Skin of body (tissue), 3 donors: Measurements from ENCODE around the gene GLYR1. TPM values are rescaled to one million over a fixed set of nuclear protein-coding genes. Genes with fewer than 3 reads are reported as not detected.

Source experiments
- DNase-seq: peaks from one replicate; lab custom pipeline; 2025; lab: John Stamatoyannopoulos, UW
- small RNA-seq: library from RNA; depleted of rRNA; stranded (forward); fragments of <200 nt; gene quantifications from one replicate; pipeline ENCODE3, GENCODE V24; 2014; ENCODE audit warnings: low replicate concordance
- total RNA-seq: library from RNA; depleted of rRNA; stranded (reverse); fragments of >200 nt; gene quantifications from one replicate; pipeline ENCODE4 v1.2.3, GENCODE V29; 2014

GLYR1 gene
- total RNA-seq, 1 donor from 2014 or later, result 35.1 TPM

DNA sequence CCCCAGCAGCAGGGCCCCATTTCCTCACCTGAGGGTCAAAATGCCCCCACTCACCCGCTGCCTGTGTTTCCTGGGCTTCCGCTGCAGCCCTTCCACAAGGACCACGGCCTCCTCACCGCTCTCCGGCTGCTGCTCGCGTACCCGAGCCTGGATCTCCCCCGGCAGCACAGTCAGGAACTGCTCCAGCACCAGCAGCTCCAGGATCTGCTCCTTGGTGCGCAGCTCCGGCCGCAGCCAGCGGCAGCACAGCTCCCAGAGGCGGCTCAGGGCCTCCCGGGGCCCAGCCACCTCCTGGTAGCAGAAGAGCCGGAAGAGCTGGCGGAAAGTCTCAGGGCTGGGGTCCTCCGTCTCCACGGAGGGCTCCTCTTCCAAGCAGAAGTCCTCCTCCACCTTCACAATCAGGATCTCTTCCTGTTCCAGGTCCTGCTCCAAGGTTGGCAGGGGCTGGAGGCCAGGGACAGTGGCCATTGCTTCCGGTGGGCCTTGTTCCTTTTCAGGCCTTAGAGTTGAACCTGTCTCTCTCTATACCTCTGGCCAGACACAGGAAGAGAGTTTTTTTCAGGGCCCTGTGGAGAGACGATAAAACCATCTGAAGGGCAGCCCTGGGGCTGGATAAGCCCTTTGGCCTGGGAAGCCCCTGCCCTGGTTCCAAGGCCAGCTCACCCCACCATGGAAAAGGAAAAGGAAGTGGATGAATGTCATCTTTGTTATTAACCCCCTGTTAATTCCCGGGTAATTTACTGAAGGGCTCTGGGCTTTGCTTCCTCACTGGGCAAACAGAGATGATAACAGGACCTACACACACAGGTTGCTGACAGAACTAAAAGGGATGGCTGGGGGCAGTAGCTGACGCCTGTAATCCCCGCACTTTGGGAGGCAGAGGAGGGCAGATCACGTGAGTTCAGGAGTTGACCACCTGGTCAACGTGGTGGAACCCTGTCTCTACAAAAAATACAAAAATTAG is 81.3 kb downstream of the GLYR1 start:
- DNase-seq, result no peak

DNA sequence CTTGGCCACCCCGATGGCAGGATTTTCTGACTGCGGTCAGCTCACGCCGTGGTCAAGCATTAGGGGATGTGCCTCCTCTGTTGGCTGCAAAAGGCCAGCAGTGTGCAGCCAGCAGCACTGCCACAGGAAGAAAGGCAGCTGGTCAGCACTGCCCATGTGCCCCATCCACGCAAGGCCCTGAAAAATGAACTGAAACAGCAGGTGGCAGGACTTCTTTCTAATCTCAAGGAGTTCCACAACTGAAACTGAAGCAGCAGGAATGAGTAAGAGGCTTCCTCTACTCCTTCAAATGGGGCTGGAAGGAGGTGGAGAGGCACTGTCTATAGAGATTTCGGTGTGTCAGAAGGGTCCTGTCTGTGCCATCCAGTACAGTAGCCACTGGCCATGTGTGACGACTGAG is 83.3 kb downstream of the GLYR1 start:
- no peak for DNase-seq

DNA sequence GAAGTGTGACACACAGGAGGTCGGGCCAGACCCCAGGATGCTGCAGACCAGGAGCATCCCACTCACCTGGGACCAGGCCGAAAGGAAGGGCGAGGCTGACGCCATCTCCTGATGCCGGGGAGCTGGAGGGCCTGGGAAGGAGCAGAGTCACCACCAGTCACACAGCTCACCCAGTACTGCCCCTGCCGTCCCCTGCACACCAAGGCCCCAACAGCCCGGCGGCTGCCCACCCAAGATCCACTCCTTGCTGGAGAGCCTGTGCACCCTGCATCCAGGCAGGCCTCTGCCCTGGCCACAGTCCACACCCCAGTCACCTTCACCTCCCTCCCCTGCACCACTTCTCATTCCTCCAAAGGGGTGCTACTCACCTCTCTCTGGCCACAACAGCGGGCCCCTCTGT is 84.9 kb downstream of the GLYR1 start:
- no peak for DNase-seq

DNA sequence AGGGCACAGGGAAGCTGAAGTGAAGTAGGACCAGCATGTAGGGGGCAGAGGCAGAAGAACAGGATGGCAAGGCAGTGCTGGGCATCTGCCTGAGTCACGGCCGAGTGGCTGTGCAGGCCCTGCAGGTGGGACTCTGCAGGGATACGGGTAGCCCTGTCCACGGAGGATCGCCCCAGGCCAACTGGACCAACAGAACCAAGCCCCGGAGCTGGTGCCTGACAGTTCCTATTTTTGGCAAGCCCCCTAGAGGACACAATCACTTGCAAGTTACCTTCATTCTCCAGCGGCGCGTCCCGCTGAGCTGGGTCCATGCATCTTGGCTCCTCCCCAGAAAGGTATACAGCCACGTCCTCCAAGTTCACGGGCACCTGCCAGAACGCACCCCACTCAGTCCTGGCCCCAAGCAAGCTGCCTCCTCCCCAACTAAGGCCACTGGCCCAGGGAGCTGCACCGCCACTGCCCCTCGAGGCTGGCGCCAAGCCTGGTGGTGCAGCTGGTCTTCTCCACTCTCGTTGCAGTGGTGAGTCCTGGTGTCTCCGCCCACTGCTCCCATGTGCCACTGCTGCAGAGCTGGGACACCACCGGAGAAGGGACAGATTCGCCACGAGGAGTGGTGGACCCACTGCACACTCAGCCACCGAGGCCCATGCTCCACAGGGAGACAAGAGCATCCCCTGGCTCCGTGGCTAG is 86.7 kb downstream of the GLYR1 start:
- no peak for DNase-seq

DNA sequence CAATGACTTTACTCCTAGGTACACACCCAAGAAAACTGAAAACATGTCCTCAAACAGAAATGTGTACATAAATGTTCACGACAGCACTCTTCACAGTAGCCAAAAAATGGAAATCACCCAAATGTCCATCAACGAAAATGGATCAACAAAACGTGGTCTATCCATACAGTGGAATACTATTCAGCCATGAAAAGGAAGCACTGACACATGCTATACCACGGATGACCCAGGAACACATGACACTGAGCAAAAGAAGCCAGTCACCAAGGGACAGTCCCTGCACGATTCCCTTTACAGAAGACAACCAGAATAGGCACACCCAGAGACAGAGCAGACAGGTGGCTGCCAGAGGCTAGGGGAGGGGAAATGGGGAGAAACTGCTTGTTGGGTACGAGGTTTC is 91.4 kb downstream of the GLYR1 start:
- DNase-seq, result no peak

DNA sequence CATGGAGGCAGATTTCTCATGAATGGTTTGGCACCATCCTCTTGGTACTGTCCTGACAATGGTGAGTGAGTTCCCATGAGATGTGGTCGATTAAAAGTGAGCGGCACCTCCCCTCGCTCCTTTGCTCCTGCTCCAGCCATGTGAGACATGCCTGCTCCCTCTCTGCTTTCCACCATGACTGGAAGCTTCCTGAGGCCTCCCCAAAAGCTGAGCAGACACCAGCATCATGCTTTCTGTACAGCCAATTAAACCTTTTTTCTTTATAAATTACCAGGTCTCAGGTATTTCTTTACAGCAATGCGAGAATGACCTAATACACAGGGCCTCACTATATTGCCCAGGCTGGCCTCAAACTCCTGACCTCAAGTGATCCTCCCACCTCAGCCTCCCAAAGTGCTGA is 92.2 kb downstream of the GLYR1 start:
- no peak for DNase-seq

DNA sequence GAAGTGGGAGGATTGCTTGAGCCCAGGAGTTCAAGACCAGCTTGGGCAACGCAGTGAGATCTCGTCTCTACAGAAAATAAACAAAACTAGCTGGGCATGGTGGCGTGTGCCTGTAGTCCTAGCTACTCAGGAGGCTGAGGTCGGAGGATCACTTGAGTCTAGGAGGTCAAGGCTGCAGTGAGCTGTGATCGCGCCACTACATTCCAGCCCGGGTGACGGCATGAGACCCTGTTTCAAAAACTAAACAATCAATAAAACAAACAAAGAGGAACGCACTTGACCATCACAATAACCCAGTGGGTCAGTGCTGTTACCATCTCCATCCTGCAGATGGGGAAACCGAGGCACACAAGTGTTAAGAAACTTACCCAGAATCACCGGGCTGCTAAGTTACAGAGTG is 93.9 kb downstream of the GLYR1 start:
- no peak for DNase-seq

Small RNA genes lying within 50 kb of the gene (small RNA-seq; reads per million reads assigned to genes)
- not detected for gene RF00017

Other genes starting within 250 kb of the GLYR1 start
- 4.7 TPM for gene UBALD1, start 232.4 kb downstream of the GLYR1 start, total RNA-seq
- 21.6 TPM for gene MGRN1, start 222.5 kb downstream of the GLYR1 start, total RNA-seq
- gene NUDT16L1, start 153.7 kb downstream of the GLYR1 start, total RNA-seq, result 19.9 TPM
- 16.9 TPM for gene ANKS3, start 113.0 kb downstream of the GLYR1 start, total RNA-seq
- 0.59 TPM for gene DNAAF8, start 112.8 kb downstream of the GLYR1 start, total RNA-seq
- gene ZNF500, start 80.1 kb downstream of the GLYR1 start, total RNA-seq, result 5.5 TPM
- not detected for gene SEPTIN12, start 58.9 kb downstream of the GLYR1 start, total RNA-seq
- 1.3 TPM for gene SMIM22, start 51.9 kb downstream of the GLYR1 start, total RNA-seq
- 5.3 TPM for gene ROGDI, start 44.7 kb downstream of the GLYR1 start, total RNA-seq
- 23.5 TPM for gene UBN1, start 193 bp upstream of the GLYR1 start, total RNA-seq
- 69.8 TPM for gene PPL, start 89.9 kb upstream of the GLYR1 start, total RNA-seq
- gene SEC14L5, start 111.0 kb upstream of the GLYR1 start, total RNA-seq, result 0.49 TPM
- 4.0 TPM for gene NAGPA, start 186.6 kb upstream of the GLYR1 start, total RNA-seq
- gene C16orf89, start 218.7 kb upstream of the GLYR1 start, total RNA-seq, result 2.0 TPM
- 10.0 TPM for gene ALG1, start 224.6 kb upstream of the GLYR1 start, total RNA-seq